Occipital lobe (tissue), 2 donors: ENCODE data around the gene BRSK2. TPM values are rescaled to one million over a fixed set of nuclear protein-coding genes. Genes with fewer than 3 reads are reported as not detected.
A peak's percentile ranks its signal among the peaks of the same experiment; 100 is the strongest.

ENCODE experiments used
- DNase-seq: peaks from one replicate; lab custom pipeline; 2025; lab: John Stamatoyannopoulos, UW
- total RNA-seq: library from RNA; depleted of rRNA; stranded (reverse); fragments of >200 nt; gene quantifications from one replicate; pipeline ENCODE4 v1.2.3, GENCODE V29; 2014

BRSK2 gene
- total RNA-seq, 1 donor from 2014 or later, result 32.8 TPM

- DNase-seq, result no peak
Observed at GRCh38 chr11:1375161-1375954, 14.4 kb upstream of the BRSK2 start.

GRCh38 chr11:1375955-1376258 lies 13.8 kb upstream of the BRSK2 start:
- no peak for DNase-seq

GRCh38 chr11:1377231-1377780 lies 12.4 kb upstream of the BRSK2 start:
- no peak for DNase-seq

DNA sequence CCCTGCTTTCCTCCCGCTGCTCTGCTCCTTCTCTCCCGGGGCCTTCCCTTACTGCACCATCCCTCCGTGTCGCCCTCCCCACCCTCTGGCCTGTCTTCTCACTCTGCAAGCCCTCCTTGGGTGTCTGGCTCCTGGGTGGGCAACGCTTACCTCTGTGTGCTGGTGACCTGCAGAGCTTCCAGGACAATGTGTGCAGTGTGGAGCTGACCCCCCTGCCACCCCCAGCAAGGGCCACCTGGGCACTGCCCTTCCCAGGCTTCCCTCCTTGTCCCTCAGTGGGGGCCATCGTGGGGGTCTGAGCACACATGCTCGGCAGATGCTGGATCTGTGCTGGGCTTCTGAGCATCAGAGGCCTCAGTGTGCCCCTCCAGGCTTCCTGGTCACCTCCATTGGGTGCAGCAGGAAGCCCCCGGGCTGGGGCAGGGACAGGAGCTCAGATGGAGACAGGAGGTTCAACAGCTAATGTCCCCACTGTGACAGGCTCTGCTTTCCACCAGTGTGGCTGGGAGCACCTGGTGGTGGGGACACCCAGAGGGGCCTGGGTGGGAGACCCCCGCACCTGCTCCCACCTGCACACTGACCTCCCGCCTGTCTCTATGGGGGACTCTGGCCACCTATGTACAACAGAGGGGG lies 7.8 kb upstream of the BRSK2 start:
- no peak for DNase-seq

DNA sequence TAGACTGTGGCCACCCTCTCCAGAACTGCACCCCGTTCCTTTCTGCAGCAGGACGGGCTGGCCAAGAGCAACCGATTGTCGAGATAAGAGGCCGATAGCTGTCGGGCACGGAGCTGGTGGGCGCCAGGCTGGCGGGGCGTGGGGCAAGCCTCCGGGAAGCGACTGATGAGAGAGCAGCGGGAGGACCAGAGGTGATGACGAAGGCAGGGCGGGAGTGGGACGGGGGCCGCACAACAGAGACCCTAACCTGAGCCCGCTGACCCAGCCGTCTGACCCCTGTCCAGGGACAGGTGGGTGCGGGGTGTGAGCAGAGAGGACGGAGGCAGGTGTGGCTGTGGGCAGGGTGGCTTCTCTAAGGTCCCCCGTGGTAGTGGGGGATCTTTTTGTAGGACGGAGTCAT lies 7.3 kb upstream of the BRSK2 start:
- no peak for DNase-seq

DNA sequence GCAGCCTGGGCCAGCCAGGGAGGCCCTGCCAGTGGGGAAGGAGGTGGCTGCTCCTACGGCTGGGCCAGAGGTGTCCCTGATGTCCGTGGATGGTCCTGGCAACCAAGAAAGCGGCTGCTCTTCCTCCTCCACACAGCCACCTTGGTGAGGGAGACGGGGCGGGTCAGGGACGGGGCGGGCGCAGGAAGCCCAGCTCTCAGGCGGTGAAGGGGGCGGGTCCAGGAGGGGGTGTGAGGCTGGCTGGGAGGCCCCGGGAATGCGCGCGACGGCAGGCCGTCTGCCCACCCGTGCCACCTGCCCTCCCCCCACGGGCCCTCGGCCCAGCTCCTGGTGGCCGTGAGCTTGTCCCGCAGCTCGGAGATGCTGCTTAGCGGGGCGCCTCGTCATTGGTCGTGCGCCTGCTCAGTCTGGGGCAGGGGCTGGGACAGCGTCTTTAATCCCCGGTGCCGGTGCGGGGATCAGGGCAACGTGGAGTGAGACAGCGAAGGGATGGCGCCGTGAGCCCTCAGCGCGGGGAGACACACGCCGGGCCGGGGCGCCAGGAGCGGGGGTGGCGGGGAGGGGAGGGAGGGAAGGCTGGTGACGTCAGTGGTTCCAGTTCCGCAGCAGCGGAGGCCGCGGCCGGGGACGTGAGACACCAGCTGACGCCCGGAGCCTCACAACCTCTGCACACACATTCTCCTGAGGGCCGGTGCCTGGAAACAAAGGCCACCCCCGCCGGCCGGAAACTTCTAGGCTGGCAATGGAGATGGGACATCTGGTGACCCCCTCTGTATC lies 6.7 kb upstream of the BRSK2 start:
- peak; percentile 63 for DNase-seq

GRCh38 chr11:1384199-1384970 lies 5.3 kb upstream of the BRSK2 start:
- no peak for DNase-seq

DNA sequence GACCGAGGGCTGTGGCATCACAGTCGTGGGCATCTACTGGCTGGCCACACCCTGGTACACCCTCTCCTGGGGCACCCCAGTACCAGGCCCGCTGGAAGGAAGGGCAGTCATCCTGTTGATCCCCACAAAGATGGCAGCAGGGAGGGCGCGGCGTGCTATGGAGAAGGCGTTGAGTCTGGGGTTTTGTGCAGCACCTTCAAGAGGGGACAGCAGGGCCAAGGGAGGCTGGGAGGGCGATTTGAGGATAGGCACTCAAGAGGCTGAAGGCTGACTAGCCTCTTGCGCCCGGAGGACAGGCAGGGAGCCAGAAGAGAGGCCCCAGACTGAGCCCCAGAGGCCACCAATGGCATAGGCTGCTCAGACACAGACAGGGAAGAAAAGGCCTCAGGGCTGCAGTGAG lies 2.2 kb upstream of the BRSK2 start:
- no peak for DNase-seq

DNA sequence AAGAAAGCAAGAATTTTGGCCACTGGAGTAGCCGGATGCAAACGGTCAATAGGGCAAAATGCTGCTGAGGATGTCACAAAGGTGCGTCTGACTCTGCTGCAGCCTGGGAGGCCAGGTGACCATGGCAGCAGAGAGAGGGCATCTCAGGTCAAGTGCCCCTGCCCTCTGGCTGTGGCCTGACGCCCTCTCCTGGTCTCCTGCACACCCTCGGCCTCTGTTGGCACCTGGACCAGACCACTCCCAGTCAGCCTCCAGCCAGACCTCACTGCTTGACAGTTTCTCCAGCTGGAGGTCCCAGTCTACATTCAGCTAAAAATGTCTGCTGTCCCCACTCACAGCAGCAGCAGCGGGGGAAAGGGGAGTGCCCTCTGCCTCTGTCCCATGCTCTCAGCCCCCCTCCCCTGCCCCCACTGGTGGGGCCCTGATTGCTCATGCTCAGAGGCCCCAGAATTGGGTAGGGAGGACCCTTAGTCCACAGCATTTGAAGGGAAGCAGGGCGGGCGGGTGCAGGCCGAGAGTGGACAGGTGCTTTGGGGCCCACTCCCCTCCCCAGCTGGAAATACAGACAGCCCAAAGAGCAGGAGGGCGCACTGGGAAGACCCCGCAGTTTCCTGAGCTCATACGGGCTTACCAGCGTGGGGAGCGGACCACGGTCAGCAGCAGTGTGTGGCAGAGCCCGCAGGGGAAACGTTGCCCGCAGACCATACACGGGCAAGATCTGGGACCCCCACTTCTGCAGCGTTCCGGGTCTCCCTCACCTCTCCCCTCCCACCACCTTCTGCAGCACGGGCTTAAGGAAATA lies 1.6 kb upstream of the BRSK2 start:
- no peak for DNase-seq

- no peak for DNase-seq
Observed at GRCh38 chr11:1388763-1389102, 1.0 kb upstream of the BRSK2 start.

DNA sequence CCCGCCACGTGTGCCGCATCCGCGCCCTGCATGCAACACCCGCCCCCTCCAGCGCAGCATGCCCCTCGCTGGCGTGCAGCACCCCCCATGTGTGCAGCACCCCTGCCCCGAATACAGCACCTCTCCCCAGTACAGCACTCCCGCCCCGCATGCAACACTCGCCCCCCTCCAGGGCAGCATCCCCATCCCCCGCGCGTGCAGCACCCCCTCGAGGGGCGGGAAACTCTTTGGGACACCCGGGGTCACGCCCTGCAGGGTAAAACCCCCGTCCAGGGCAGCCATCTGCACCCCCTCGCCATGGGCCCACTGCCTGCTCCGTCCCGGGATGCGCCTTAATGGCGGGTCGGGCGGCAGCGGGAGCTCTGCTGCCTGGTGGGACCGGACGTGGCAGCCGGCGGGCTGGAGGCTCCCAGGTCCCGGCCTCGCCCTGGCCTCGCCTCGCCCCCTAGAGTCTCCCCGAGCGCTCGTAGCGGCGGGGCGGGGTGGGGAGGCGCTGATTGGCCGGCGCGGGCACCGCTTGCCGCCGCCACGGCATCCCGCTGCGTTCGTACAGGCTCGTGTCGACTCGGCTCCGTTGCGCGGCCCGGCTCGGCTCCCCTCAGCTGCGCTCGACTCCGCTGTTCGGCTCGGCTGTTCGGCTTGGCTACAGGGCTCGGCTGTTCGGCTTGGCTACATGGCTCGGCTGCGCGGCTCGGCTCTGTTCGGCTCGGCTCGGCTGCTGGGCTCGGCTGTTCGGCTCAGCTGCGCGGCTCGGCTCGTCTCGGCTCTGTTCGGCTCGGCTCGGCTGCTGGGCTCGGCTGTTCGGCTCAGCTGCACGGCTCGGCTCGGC lies 417 bp upstream of the BRSK2 start:
- peak; percentile 96 for DNase-seq

DNA sequence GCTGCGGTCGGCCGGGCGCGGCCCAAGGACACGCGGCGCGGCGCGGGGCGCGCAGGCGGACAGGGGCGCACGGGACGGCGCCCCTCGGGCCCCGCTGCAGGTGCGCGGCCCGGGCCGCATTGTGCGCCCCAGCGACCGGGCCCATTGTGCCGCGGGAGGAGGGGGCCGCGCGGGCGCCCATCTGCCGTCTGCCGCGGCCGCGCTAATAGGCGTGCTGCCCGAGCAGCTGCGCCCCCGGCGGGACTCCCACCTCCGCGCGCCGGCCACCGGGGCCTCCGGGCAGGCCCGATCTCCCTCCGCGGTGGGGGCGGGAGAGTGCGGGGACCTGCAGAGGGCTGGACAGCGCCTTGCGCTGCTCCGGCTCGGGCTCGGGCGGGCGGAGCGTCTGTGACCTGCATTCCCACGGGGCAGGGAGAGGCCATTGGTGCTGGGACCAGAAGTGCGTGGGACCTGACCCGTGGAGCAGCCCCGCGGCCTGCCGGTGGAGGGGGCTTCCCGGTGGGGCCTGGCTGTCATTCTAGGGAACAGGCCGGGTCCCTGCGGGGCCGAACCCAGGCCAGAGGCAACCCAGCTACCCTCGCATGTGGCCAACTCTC lies 933 bp downstream of the BRSK2 start:
- no peak for DNase-seq

DNA sequence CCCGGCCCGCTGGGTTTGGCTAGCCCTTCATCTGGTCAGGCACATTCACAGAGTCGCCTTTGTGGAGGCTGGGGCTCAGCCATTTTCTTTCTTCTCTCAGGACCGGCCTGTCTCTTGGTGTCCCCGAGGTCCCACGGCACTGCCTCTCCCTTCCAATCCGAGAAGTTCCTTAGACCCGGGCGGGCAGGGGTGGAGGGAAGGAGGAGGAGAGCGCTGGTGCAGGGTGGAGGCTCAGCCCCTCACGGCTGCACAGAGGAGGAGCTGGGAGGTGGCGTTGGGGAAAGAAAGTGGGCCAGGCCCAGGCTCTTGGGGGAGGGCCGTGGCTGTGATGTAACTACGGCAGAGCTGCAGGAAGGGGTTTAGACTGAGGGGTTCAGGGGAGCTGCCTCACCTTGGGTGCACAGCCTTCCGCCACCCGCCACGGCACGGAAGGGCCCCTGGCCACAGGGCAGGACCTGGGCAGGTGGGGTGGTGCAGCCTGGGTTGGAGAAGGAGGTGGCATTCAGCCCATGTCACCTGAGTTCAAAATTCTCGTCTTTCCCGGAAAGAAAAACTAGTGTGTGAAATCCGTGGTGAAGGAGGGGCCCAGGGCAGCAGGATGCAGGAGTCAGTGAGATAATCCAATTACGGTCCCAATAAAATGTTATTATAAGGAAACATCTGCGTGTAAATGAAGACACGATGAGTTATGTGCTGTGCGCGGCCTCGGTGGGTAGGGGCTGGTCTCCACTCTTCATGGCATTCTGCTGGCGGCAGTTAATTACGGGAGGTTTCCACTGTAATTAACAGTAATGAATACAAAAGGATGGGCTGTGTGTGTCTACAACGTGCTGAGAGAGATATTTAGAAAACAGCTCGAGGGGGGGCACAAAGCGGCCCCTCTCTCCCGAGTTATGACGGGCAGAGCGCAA lies 1.7 kb downstream of the BRSK2 start:
- DNase-seq, result peak; percentile 49

DNA sequence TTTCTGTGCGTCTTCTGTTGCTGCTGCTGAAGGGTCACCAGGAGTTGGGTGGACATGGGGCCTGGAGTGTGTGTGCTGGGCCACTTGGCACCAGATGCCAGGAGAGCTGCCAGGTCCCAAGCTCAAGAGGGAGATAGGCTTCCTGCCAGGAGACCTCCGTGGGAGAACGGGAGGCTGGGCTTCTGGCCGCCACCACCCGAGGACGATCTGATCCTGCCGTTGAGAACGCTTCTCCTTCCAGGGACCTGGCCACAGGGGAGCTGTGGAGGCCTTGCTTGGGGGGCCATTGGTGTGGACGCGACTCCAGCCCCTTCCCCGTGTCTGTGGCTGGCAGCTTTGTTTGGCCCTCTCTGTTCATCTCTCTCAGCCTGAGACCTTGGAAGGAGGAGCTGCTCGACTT lies 2.4 kb downstream of the BRSK2 start:
- DNase-seq, result no peak

DNA sequence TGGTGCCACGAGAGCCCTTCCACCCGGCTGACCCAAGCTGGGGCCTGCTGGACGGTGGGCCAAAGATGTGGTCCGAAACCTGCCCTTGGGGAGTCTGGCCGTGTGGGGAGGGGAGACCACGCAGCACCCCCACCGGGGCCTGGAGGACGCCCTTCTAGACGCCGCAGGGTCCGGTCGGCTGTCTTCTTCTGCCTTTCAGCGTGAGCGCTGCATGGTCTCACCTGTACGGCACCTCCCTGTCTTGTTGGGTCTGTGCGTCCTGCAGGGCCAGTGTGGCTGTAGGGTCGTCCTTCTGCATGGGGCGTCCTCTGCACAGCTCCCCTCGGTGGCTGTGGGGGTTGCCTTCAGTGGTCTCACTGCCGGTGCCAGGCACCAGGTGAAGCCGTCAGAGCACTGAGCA lies 2.8 kb downstream of the BRSK2 start:
- DNase-seq, result no peak

DNA sequence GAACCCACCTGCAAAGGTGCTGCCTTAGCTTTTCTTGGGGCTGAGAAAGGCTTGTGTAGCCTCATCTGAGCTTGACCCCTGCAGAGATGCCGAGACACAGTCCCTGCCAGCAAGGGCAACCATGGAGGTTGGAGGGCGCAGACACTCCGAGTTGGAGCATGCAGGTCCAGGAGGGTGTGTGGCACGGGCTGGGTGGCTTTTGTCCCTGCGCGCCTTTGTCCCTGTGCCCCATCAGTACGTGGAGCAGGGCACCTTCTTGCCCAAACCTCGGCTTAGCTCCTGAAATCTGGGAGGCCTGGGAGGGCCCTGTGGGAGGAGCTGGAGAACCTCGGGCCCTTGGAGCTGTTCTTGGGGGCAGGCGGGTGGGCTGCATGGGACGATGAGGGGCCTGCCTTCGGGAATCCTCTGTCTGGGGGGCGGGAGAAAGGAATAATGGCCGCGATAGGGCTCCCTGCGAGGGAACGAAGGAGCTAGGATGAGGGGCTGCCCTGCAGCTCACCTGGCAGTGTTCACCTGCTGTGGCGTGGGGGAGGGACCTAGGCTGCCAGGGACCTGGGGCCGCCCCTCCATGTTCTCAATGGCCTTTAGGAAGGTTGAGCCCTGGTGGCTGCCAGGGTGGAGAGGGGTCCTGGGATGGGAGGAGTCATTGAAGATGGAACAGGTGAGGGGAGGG lies 3.4 kb downstream of the BRSK2 start:
- DNase-seq, result no peak

DNA sequence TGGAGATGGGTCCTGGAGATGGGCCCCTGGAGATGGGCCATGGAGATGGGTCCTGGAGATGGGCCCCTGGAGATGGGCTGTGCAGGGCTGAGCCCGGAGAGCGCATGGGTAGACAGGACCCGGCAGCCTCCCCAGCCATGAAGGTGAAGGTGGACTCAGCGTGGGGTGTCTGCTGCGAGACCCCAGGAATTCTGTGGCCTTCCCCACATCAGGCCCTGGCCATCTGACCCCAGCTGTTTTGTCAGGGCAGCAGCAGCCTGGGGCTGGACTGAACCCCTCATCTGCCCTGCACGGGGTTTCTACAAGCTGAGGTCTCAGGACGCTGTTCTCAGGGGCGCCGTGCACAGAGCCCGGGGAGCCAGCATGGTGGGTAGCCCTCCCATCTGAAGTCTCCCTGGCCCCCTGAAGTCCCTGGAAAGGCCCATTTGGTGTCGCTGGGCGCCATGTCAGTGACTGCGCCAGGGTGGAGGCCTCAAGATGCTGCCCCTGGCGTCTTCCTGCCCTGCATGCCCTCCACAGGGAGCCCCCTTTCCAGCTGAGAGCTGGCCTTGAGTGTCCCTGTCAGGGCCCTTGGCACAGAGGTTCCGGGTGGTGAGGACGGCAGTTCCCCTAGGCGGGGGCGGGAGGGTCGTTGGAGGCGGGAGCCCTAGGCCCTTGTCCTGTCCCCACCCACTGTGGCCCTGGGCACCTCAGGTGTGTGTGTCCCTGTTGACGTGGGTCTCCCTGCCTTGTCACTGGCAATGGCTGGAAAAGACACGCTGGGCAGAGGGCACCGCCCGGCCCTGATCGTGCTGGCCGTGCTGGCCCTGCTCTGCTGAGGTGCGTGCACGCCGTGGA lies 5.4 kb downstream of the BRSK2 start:
- DNase-seq, result no peak
